AG09309 (cell line): ENCODE results near the gene PSME4.
A peak's percentile ranks its signal among the peaks of the same experiment; 100 is the strongest.
"Not testable (repeated sequence)": the region's sequence is repeated elsewhere in the genome, so short reads cannot be mapped to it uniquely, and the experiment has no call there.

Experiments used
- DNase-seq: peaks from one replicate; pipeline ENCODE4 v3.0.0-alpha.2; 2010; ENCODE audit warnings: low read depth
- H3K4me3 ChIP-seq: 2 replicates; pipeline ENCODE4 v1.5.1; 2011; ENCODE audit warnings: mild to moderate bottlenecking, low read depth, low read length, moderate library complexity; ENCODE audit not compliant: control insufficient read depth
- CTCF ChIP-seq: IDR thresholded peaks from 2 replicates; pipeline ENCODE4 v1.5.1; 2011; ENCODE audit warnings: mild to moderate bottlenecking, low read depth, low read length, inconsistent platforms; ENCODE audit not compliant: insufficient read depth, control insufficient read depth; ENCODE audit errors: missing control alignments

PSME4 gene

GRCh38 chr2:53863538-53864227 is 107.1 kb downstream of the PSME4 start:
- TF ChIP-seq CTCF, result no peak
- no peak for DNase-seq

GRCh38 chr2:53861824-53862223 is 109.0 kb downstream of the PSME4 start:
- DNase-seq, result no peak
- no peak for TF ChIP-seq CTCF
- no peak overlapping the region for H3K4me3 ChIP-seq

More at GRCh38 chr2:53863538-53864227, 107.1 kb downstream of the PSME4 start:
- H3K4me3 ChIP-seq, result no peak overlapping the region

- peak within 1 kb of the TSS; percentile 31 for H3K4me3 ChIP-seq
These were observed 111.3 kb downstream of the PSME4 start, which contains the start of gene GPR75 for GRCh38 chr2:53859206-53860181. Gene GPR75 (minus strand): TSS chr2:53859967. CDS start chr2:53854756, 5,211 bp downstream.

GRCh38 chr2:53856272-53856671 is 114.5 kb downstream of the PSME4 start:
- no peak overlapping the region for H3K4me3 ChIP-seq
- no peak for DNase-seq
- TF ChIP-seq CTCF, result no peak

More at GRCh38 chr2:53859206-53860181, 111.3 kb downstream of the PSME4 start, which contains the start of gene GPR75:
- TF ChIP-seq CTCF, result no peak
- no peak for DNase-seq

- no peak for TF ChIP-seq CTCF
- no peak overlapping the region for H3K4me3 ChIP-seq
- DNase-seq, result no peak
These were observed 116.1 kb downstream of the PSME4 start for GRCh38 chr2:53854678-53855077.

GRCh38 chr2:53852532-53852931 is 118.3 kb downstream of the PSME4 start:
- DNase-seq, result no peak
- no peak overlapping the region for H3K4me3 ChIP-seq
- TF ChIP-seq CTCF, result no peak

- not testable (repeated sequence) for H3K4me3 ChIP-seq, DNase-seq
These were observed 119.6 kb downstream of the PSME4 start for GRCh38 chr2:53851052-53851757.
